ENCODE results near the gene ARHGEF11.

Gene ARHGEF11

GRCh38 chr1:157004806-157005205 lies 40.7 kb downstream of the ARHGEF11 start:
- H3K4me3 ChIP-seq (ENCODE audit: low read length), result no peak overlapping the region
- DNase-seq (ENCODE audit: low read depth), result no peak
- TF ChIP-seq CTCF (IDR thresholded peaks at IDR 0.05; ENCODE audit: insufficient read depth, low read depth, low read length, missing control alignments), result no peak

GRCh38 chr1:157004327-157004726 lies 41.2 kb downstream of the ARHGEF11 start:
- no peak for DNase-seq (ENCODE audit: low read depth)
- H3K4me3 ChIP-seq (ENCODE audit: low read length), result no peak overlapping the region
- no peak for TF ChIP-seq CTCF (IDR thresholded peaks at IDR 0.05; ENCODE audit: insufficient read depth, low read depth, low read length, missing control alignments)

- peak; percentile 57 for DNase-seq (ENCODE audit: low read depth)
- H3K4me3 ChIP-seq (ENCODE audit: low read length), result no peak overlapping the region
- TF ChIP-seq CTCF (IDR thresholded peaks at IDR 0.05; ENCODE audit: insufficient read depth, low read depth, low read length, missing control alignments), result no peak
These were observed 44.2 kb downstream of the ARHGEF11 start for GRCh38 chr1:157001304-157001703.

- peak; percentile 95 for DNase-seq (ENCODE audit: low read depth)
- H3K4me3 ChIP-seq (ENCODE audit: low read length), result no peak overlapping the region
- TF ChIP-seq CTCF (IDR thresholded peaks at IDR 0.05; ENCODE audit: insufficient read depth, low read depth, low read length, missing control alignments), result no peak
These were observed 44.9 kb downstream of the ARHGEF11 start for GRCh38 chr1:157000686-157001085.

GRCh38 chr1:156999596-157000320 lies 45.8 kb downstream of the ARHGEF11 start:
- peak; percentile 28 for DNase-seq (ENCODE audit: low read depth)
- H3K4me3 ChIP-seq (ENCODE audit: low read length), result no peak overlapping the region
- TF ChIP-seq CTCF (IDR thresholded peaks at IDR 0.05; ENCODE audit: insufficient read depth, low read depth, low read length, missing control alignments), result no peak

- no peak for DNase-seq (ENCODE audit: low read depth)
- TF ChIP-seq CTCF (IDR thresholded peaks at IDR 0.05; ENCODE audit: insufficient read depth, low read depth, low read length, missing control alignments), result no peak
- no peak overlapping the region for H3K4me3 ChIP-seq (ENCODE audit: low read length)
These were observed 46.6 kb downstream of the ARHGEF11 start for GRCh38 chr1:156998840-156999500.

Data from epithelial cell of esophagus (primary cell).